ENCODE data around the gene SF3A2.

- TF ChIP-seq CTCF (IDR thresholded peaks at IDR 0.05; ENCODE audit: low read length) (no peak), EZH2 (IDR thresholded peaks at IDR 0.05; ENCODE audit: borderline replicate concordance, low read length) (no peak)
Measured at GRCh38 chr19:2215281-2215751, 21.3 kb upstream of the SF3A2 start.
